Activated CD8-positive, alpha-beta memory T cell treated with anti-CD3 and anti-CD28 coated beads for 36 hours (primary cell): Measurements from ENCODE around the gene CHSY3. TPM values are rescaled to one million over a fixed set of nuclear protein-coding genes. Genes with fewer than 3 reads are reported as not detected.

Experiments
- CTCF ChIA-PET: fragments of 350-600 bp; sonication (Branson Sonifier 250); formaldehyde crosslinking; loops from one replicate; lab custom pipeline; 2021; ENCODE audit warnings: antibody characterized with exemption; lab: Charles Lee
- POLR2A ChIA-PET: fragments of 350-600 bp; sonication (Branson Sonifier 250); formaldehyde crosslinking; loops from one replicate; lab custom pipeline; 2021; ENCODE audit warnings: antibody characterized with exemption; lab: Charles Lee
- total RNA-seq, 2 experiments: library from RNA; stranded (reverse); gene quantifications; one replicate each; pipeline ENCODE4 v1.2.3, GENCODE V29; 2021

CHSY3 gene
- total RNA-seq, 2 experiments from 2014 or later, result 0.06 TPM; not detected in 1

DNA sequence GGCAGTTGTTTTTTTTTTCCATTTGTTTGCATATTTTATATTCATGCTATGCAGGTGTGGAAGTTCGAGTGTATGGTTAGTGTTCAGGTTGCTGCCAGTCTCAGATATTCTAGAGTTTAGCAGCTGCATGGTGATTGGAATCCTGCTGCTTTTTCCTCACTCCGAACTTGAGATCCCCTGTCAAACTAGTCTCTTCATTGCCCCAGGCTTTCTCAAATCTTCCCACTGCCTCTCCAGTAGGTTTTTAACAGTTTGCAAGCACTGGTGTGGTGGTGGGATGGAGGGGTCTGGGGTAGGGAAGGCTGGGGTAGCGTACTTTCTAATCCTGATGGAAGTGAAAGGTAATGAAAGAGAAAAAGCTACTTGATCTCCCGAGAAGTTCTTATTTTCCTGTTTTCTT lies 112.9 kb downstream of the CHSY3 start:
- ChIA-PET POLR2A (no interaction called here), CTCF (no interaction called here)

DNA sequence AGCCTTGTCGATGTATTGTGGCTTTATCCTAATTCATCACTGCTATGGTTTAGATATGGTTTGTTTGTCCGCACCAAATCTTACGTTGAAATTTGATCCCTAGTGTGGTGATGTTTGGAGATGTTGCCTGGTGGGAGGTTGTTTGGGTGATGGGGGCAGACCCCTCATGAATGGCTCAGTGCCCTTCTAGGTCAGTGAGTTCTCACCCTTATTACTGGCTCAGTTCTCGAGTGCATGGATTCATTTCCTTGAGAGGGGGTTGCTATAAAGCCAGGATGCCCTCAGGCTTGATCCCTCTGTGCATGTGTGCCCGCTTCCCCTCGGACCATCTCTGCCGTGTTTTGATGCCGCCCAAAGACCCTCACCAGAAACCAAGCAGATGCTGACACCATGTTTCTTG lies 114.4 kb downstream of the CHSY3 start:
- ChIA-PET CTCF (no interaction called here), POLR2A (no interaction called here)

DNA sequence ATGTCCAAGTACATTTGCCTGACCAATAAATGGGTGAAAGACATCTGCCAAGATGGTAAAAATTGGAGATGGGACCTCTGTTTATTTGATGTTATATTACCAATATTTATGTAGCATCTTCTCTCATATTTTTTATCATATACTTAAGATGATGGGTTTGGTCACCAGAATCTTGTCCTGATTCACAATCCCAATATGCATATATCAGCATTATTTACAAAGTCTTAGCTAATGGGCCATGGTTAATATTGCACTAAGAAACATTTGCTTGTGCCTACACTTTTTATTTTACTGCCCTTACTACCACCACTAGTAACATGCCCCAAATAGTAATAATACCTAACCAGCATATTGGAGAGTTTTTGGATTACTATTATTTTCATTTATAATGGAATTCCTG lies 116.7 kb downstream of the CHSY3 start:
- ChIA-PET CTCF (no interaction called here), POLR2A (no interaction called here)

DNA sequence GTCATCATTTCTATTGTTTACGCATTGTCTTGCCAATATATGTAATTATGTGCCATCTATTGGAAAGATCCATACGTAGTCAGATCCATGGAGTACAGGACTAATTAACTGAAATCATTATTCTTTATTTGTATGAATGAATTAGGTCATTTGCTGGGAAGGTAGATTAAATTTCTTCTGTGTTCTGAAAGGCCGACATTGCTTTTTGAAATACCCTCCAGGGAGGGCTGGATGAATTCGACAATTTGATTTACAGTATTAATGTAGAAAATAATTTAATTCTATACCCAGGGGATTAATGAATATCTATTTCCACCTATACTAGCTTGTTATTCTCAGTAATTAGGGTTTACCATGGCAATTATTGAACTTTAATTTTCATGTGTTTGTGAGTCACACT lies 117.6 kb downstream of the CHSY3 start:
- POLR2A ChIA-PET, result no interaction called here
- CTCF ChIA-PET, result no interaction called here

DNA sequence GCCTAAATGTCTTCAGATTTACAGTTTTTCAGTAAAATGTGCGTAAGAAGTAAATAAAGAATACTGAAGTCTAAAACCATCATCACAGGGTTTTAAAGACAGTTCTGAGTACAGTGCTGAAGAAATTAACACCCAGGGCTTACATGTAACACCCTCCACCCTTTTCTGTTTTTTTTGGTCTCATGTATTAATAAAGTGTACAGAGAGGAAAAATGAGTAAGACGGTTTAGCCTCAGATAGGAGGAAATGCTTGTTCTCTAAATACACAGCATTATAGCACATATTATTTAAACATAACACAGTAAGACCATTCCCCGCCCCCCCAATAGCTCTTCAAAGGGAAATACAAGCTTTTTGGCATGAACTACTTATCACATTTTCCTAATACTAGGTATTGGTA lies 119.3 kb downstream of the CHSY3 start:
- ChIA-PET POLR2A (no interaction called here), CTCF (no interaction called here)

DNA sequence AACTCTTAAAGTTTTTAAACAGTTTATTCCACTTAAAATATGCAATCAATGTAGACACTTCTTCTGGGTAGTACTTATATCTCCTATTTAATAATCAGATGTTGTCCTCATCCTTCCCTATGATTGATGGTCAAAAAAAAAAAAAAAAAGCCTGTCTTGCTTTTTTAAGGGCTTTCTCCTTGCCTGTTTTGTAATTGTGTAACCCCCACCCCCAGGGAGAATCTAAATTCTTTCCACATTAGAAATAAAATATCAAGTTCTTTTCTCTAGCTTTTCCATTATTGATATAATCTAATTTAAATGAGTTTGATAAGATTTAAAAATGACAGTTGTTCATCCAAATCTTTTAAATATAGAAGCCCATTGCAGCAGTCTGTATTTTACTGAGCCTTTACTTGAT lies 119.7 kb downstream of the CHSY3 start:
- ChIA-PET POLR2A (no interaction called here), CTCF (no interaction called here)

DNA sequence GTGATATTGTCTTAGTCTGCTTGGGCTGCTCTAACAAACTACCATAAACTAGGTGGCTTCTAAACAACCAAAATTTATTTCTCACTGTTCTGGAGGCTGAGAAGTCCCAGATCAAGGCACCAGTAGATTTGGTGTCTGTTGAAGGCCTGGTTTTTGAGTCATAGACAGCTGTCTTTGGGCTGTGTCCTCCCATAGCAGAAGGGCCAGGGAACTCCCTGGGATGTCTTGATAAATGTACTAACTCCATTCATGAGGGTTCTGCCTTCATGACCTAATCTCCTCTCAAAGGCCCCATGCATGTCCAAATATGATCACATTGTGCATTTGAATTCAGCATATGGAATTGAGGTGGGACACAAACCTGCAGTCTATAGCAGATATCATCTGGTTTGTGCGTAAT lies 121.2 kb downstream of the CHSY3 start:
- ChIA-PET POLR2A (no interaction called here), CTCF (no interaction called here)

DNA sequence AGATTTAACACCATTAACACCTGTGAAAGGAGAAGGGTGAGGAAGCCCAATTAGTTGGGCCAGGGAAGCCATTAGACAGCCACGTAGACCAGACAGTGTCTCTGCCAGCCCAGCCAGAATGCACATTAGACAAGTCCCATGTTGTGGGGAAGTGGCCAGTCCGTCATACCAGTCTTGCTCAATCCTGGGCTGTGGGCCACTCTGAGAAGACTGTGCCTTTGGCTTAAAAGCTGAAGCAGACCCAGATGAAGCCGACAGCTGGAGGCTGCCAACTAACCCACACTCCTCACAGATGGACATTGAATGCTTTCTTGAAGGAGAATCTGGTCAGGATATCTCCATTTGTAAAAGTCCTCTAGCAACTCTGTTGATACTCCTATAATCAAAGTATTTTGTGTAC lies 128.5 kb downstream of the CHSY3 start:
- POLR2A ChIA-PET, result no interaction called here
- CTCF ChIA-PET, result no interaction called here

DNA sequence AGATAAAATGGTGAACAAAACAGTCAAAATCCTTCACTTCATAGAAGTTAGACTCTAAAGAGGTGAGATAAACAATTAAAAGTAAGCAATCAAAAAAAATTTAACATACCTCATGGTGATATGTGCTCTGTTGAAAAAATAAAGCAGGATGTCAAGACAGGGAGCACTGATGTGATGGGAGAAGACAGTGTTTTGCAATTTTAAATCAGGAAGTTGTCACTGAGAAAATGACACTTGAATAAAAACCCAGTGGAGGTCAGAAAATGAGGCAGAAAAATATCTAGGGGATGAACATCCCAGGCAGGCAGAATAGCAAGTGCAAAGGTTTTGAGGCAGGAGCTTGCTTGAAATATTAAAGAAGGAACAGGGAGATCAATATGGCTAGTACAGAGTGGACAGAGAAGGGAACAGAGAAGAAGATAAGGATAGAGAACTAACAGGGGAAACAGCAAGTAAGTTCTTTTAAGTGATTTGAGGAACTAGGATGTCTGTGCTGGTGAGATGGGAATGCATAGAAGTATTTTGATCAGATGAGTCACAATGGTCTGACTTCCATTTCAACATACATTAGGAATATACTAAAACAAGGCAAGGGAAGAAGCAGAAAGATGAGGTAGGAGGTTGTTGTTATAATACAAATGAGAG lies 130.4 kb downstream of the CHSY3 start:
- CTCF ChIA-PET, result no interaction called here
- POLR2A ChIA-PET, result no interaction called here

DNA sequence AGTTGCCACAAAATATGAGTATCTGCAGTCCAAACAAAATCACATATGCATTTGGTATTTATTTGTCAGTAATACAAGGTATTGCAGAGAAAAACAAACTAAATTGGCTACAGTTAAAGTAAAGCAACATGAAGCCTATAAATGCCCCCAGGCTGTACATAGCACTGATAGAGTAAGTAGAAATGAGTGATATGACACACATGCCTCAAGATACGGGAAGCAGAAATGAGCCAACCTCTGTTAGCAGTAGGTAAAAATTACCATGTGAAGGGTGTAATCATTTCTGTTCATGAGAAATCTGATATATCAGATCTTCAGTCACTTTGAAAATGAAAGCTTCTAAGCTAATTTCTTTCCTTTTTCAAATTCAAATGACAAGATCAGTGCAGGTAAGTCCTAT lies 131.1 kb downstream of the CHSY3 start:
- ChIA-PET POLR2A (no interaction called here), CTCF (no interaction called here)

DNA sequence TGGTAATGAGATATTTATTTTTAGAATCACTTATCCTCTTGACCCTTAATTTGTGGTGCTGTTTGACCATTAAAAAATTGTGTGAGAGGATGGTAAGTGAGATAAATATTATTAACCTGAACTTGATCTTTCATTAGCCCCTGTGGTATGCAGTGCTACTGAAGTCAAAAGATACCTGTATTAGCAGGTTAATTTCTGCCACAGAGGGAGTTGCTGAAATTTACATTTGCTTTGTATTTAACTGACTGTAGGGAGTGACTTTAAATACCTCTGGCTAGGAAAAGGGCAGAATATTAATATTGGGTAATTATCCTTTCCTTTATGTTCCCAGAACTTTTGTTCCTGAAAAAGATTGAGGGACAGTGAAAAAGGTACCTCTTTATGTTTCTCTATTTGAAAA lies 133.6 kb downstream of the CHSY3 start:
- ChIA-PET POLR2A (no interaction called here), CTCF (no interaction called here)

DNA sequence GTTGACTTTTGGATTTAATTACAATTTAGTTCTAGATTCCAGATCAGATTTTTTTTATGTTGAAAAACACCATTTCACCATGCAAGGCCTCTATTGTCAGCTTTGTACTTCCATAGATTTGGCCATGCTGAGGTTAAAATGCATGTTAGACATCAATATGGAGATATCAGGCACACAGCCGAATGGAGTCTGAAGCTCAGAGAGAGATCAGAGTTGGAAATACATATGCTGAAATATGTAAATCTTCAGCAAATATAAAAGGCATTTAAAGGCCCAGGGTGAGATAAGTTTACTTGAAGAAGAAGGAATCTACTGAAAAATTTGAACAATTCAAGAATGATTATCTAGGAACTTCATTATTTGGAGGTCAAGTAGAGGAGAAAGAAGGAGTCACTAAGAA lies 139.6 kb downstream of the CHSY3 start:
- CTCF ChIA-PET, result no interaction called here
- POLR2A ChIA-PET, result no interaction called here

DNA sequence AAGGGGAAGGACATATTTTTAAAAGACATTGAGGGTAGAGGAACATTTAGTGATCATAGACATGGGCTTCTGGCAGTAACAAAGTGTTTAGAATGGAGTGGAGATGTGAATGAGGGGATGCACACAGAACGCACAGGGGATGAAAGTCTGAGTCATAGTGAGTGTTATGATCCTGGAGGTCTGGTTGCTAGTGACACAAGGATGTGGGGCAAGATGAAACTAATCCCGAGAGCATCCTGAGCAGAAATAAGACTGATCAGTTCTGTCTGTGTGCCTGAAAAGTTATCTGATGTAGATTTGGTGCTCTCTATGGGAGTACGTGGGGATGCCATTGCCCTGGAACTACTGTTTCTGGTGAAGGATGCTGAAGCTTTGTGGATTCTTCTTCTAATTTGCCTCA lies 141.1 kb downstream of the CHSY3 start:
- CTCF ChIA-PET, result no interaction called here

DNA sequence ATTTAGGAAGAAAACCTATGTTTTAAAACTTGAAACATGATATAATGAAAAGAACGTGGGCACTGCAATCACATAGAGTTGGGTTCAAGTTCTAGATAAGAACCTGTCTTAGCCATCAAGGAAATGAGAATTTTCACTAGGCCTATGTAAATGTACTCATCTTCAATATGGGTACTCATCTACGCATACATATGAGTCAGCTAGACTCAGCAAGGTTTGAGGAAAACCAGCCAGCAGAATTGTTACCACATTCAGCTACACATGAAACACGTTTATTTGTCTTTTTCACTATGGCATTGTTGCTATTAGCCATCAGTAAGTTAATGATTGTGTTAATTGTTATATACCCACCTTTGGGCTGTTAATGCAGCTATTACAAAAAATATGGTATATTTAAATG lies 146.3 kb downstream of the CHSY3 start:
- ChIA-PET POLR2A (no interaction called here), CTCF (no interaction called here)

More for the DNA sequence above, 141.1 kb downstream of the CHSY3 start:
- POLR2A ChIA-PET, result no interaction called here

DNA sequence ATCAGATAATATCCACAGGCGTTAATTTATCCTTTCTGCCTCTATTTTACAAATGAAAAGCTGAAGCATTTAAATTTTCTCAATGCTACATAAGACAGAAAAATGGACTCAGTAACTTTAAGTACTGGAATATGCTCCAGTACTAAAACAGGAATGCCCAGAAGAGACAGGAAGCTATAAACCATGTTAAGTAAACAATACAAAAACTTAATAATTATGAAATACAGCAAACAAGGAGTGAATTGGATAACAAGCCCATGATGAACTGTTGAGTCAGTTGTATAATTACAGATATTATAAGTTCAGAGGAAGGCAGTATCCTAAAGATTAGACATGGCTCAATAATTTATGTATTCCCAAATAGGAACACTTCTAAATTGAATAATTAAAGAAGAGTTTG lies 148.5 kb downstream of the CHSY3 start:
- ChIA-PET CTCF (no interaction called here), POLR2A (no interaction called here)

DNA sequence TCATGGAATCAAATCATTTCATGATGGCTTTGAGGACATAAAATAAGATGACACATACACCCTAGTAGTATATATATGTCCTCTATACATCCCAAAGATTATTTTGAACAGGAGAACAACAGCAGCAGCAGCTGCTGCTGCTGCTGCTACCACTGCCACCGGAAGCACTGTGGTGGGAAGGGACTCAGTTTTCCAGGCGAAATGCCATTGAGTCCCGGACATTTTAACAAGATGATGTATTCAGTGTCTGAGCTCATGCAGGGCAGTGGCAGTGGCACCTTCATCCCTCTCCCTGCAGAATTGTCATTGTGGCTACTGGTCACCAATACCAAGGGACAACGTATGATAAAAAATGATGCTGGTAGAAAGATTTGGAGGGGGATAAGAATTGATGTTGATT lies 151.3 kb downstream of the CHSY3 start:
- ChIA-PET CTCF (no interaction called here), POLR2A (no interaction called here)

DNA sequence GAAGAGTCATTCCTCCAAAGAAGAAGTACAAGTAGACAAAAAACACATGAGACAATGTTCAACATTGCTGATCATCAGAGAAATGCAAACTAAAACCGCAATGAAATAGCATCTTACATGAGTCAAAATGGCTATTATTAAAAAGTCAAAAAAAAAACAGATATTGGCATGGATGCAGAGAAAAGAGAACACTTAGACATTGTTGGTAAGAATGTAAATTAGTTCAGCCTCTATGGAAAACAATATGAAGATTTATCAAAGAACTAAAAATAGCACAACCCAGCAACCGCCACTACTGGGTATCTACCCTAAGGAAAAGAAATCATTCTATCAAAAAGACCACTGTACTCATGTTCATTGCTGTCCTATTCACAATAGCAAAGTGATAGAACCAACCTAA lies 157.5 kb downstream of the CHSY3 start:
- ChIA-PET POLR2A (no interaction called here), CTCF (no interaction called here)

DNA sequence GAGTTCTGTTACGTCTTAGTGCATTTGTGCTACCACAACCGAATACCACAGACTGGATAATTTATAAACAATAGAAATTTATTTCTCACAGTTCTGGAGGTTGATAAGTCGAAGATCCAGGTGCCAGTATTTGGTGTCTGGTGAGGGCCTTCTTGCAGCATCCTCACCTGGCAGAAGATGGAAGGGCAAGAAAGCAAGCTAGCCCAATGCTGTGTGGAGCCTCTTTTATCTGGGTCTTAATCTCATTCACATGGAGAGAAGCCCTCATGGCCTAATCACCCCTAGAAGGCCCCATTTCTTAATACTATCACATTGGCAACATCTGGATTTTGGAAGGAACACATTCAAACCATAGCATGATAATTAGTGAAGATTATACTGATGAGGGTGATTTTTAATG lies 159.3 kb downstream of the CHSY3 start:
- ChIA-PET POLR2A (no interaction called here), CTCF (no interaction called here)

DNA sequence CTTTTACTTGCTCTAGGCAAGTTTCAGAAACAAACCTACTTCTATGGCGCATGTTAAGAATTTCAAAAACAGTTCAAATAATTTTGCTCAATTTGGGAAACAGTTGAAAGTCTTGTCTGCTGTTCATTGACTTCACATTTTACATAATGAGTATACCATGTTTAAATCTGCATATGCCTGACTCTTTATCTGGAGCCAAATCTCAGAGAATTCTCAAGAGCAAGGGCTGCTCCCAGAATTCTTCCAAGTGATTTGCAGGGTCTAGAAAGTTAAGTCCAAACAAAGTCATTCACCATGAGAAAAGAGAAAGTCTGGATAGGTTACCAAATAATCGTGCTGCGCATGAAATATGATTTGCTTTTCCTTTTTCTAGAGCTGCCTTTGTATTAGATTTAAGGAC lies 160.2 kb downstream of the CHSY3 start:
- CTCF ChIA-PET, result no interaction called here
- POLR2A ChIA-PET, result no interaction called here

DNA sequence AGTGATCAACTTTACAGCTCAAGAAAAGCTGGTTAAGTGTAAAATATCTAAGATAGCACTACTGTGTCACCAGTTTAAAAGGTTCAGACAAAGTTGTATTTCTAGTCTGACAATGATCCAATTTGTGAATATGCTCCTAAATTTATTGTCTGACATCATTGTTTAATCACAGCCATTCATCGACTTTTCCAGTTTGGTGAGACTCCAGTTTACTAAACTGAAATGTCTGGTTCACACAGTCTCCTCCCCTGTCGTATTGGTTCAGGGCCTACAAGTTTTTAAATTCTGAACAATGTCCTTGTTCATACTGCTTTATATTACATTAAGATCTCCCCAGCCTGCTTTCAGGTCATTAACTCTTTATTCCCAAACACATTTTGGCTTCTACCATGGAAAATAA lies 161.4 kb downstream of the CHSY3 start:
- ChIA-PET POLR2A (no interaction called here), CTCF (no interaction called here)

DNA sequence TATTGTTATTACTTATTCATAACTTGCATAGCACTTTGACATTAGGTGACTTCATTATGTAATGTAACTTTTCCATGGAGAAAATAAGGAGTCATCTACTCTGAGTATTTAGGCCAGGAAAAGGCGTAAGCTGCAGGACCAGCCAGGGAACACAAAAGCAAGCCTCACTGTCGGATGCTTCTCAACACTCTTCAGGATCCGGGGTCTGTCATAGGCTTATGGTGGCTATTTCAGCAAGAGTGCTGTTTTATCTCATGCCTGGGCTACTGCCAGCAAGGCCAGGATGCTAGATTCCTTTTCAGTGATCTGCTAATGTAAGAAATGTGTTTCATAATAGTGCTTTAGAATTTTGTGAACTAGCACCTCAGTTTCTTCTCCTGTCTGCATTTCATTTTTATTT lies 162.4 kb downstream of the CHSY3 start:
- ChIA-PET POLR2A (no interaction called here), CTCF (no interaction called here)

DNA sequence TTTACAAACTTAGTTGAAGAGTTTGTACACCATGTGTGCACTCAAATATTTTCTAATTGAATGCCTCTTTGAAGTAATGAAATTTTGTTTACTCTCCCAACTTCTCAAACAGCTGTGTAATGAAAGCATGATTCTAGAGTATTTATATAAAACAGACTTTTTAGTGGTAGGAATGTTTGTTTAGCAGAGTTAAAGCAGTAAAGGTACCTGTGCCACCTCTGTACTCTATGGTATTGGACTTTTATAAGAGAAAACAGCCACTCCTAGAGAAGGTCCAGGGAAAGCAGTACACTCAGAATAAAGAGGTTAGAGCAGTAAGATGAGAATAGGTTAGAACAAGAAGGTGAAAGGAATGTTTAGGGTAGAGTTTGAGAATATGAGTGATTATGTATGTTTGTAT lies 163.1 kb downstream of the CHSY3 start:
- ChIA-PET POLR2A (no interaction called here), CTCF (no interaction called here)
